AG09309 (cell line): ENCODE measurements around the gene GTF3C1.

ENCODE experiments used
- DNase-seq: peaks from one replicate; pipeline ENCODE4 v3.0.0-alpha.2; 2010; ENCODE audit warnings: low read depth
- H3K4me3 ChIP-seq: 2 replicates; pipeline ENCODE4 v1.5.1; 2011; ENCODE audit warnings: mild to moderate bottlenecking, low read depth, low read length, moderate library complexity; ENCODE audit not compliant: control insufficient read depth
- TF ChIP-seq, protein P1 (sequence below): IDR thresholded peaks from 2 replicates; pipeline ENCODE4 v1.5.1; 2011; ENCODE audit warnings: mild to moderate bottlenecking, low read depth, low read length, inconsistent platforms; ENCODE audit not compliant: insufficient read depth, control insufficient read depth; ENCODE audit errors: missing control alignments

The GTF3C1 gene

DNA sequence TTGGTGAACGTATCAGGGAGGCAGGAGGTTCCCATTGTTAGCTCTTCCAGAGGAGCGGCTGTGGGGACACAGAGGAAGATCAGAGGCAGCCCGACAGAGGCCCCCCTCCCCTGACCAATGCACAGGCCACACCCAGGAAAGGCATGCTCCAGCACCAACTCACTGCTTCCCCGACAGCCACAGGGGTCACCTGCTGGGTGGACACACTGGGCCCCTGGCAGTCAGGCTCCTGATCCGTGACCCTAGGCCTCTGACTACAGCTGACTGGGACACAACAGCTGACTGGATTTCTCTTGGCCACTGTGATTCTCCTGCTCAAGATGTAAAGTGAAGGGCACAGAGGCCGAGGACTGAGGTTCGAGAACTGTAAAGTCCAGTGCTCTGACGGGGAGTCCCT, 84.2 kb downstream of the GTF3C1 start:
- TF ChIP-seq, protein P1, sequence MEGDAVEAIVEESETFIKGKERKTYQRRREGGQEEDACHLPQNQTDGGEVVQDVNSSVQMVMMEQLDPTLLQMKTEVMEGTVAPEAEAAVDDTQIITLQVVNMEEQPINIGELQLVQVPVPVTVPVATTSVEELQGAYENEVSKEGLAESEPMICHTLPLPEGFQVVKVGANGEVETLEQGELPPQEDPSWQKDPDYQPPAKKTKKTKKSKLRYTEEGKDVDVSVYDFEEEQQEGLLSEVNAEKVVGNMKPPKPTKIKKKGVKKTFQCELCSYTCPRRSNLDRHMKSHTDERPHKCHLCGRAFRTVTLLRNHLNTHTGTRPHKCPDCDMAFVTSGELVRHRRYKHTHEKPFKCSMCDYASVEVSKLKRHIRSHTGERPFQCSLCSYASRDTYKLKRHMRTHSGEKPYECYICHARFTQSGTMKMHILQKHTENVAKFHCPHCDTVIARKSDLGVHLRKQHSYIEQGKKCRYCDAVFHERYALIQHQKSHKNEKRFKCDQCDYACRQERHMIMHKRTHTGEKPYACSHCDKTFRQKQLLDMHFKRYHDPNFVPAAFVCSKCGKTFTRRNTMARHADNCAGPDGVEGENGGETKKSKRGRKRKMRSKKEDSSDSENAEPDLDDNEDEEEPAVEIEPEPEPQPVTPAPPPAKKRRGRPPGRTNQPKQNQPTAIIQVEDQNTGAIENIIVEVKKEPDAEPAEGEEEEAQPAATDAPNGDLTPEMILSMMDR, result no peak
- H3K4me3 ChIP-seq, result no peak overlapping the region
- DNase-seq, result no peak

DNA sequence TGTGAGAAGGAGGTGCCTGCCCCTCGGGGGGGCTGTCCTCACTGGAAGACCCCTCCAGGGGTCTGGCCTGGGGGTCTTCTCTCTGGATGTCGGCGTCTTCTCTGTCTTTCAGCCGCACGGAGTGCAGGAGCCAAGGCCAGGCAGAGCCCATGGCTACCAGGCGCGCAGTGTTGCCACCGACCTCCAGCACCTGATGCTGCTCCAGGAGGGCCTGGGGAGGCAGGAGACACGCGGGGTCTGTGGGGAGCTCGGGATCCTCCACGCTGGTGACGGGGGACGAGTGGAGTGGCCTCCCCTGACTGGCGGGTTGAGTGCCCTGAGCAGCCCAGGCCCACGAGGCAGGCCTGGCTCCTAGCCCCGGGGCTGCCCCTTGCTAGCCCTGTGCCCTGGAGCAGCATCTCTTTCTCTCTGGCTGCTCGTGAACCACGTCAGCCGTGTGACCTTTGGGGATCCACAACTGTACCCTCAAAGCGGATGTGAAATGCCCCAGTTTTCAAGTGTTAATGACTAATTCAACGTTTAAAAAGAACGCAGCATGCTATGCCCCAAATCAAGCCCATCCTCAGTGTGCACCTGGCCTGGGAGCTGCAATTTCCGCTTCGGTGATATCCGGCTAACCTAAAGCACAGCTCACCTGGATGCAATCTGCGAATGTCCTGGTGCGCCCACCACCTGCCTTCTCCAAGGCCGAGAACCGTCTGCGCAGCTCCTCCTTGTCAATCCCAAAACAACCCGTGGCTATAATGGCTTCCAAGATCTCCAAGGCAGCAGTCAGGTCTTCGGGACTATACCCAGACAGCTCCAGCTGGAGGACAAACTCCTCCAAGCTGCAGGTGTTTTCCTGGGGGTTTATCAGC, 84.9 kb downstream of the GTF3C1 start:
- no peak overlapping the region for H3K4me3 ChIP-seq
- DNase-seq, result no peak
- TF ChIP-seq, protein P1, result no peak

DNA sequence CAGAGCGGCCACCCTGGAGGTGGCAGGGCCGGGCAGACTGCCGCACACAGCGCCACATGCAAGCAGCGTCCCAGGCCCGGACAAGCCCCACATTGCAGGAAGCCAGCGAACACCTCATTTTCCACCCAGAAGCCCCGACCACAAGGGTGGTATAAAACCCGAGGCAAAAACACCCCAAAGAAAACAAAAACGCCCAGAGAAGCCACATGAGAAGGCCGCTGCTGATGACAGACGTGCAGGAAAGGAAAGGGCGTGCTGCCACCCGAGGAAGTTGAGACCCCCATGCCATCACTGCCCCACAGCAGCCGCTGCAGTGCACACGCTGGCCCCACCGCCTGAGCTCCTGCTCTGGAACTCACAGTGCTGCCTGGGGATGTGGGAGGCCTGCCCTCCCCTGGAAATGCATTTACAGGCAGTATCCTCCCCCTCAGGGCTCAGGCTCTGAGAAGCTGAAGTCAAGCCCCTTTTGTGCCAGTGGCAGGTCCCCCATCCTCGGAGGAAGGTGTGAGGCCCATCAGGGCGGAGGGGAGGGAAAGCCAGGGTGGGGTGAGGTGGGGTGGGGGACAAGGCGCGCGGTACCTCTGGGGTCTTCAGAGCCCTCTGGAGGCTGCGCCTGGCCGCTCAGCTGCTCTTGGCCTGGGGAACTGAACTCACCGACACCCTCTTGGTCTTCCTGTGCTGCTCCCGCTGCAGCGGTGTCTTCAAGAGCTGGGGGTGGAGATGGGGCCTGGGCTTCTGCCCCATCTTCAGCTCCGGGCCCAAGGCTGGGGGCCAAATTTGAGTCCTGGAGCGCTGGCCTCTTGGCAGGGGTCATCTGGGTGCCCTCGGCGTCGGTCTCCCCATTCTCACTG, 85.7 kb downstream of the GTF3C1 start:
- no peak overlapping the region for H3K4me3 ChIP-seq
- TF ChIP-seq, protein P1, result no peak
- DNase-seq, result no peak

DNA sequence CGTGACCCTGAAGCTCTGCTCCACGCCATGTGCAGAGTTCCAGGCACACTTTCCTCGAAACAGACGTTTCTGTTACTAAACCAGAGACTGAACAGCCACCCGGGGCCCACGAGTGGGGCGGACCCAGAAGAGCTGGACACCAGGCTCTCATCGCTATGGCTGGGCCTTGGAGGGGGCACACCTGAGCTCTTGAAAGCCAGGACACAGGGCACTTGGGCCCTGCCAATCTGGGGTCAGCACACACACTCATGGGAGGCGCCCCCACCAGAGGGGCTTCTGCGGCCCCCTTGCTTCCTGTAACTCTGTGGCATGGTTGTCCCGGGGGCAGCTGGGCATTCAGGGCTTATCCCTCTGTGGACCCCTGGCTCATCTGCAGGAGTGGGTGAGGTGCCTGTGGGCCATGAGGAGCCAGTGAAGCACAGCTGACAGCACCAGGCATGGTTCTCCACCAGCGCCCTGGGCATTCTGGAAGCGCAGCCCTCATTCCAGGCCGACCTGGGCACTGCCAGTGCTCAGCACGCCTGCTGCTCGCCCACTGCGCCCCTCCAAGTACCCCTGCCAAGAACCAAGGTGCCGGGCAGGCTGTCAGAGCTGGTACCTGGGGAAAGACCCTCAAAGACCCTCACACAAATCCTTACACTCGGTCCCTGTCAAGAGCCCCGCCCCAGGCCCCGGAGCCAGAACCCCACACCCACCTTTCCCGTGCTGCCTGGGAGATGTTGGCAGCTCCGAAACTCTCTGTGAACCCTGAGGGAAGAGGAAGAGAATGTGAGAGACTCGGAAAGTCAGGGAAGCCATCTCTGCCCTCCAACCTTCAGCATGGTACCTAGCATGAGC, 86.6 kb downstream of the GTF3C1 start:
- no peak for DNase-seq
- H3K4me3 ChIP-seq, result no peak overlapping the region
- TF ChIP-seq, protein P1, result no peak

DNA sequence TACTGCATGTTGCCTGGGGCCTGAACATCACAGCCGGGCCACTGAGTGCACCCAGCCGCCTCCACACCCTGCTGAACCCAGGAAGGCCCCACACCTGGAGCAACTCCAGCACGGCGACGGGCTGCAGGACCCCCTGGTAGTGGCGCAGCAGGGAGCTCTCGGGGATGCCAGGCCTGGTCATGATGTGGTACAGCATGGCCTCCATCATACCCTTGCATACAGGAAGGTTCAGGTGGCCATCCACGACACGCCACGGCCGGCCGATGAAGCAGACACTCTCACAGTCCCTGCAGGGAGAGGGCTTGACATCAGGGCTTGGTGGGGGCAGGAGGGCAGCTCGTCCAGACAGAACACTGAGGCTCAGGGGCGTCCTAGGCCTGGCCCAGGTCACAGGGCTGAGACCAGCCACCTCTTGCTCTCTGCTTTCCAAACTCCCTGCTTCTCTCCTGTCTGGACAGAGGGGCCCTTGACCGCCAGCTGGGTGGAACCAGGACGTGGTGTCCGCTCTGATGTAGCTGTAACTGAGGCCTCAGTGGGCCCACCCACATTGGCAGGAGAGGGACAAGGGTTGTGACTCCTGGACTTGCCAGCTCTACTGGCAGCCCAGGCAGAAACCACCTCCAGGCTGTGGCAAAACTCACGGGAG, 87.4 kb downstream of the GTF3C1 start:
- H3K4me3 ChIP-seq, result no peak overlapping the region
- no peak for DNase-seq
- TF ChIP-seq, protein P1, result no peak
